HG03575 (cell line): ENCODE measurements around the gene SYNJ1.
"Not testable (repeated sequence)": the region's sequence is repeated elsewhere in the genome, so short reads cannot be mapped to it uniquely, and the experiment has no call there.

Experiments used
- ATAC-seq: cut with Tn5 transposase; IDR thresholded peaks from one replicate; pipeline ENCODE4 v1.9.1; 2021; ENCODE audit not compliant: unreplicated experiment, insufficient number of reproducible peaks, low FRiP score; ENCODE audit errors: extremely low read depth

The SYNJ1 gene

DNA sequence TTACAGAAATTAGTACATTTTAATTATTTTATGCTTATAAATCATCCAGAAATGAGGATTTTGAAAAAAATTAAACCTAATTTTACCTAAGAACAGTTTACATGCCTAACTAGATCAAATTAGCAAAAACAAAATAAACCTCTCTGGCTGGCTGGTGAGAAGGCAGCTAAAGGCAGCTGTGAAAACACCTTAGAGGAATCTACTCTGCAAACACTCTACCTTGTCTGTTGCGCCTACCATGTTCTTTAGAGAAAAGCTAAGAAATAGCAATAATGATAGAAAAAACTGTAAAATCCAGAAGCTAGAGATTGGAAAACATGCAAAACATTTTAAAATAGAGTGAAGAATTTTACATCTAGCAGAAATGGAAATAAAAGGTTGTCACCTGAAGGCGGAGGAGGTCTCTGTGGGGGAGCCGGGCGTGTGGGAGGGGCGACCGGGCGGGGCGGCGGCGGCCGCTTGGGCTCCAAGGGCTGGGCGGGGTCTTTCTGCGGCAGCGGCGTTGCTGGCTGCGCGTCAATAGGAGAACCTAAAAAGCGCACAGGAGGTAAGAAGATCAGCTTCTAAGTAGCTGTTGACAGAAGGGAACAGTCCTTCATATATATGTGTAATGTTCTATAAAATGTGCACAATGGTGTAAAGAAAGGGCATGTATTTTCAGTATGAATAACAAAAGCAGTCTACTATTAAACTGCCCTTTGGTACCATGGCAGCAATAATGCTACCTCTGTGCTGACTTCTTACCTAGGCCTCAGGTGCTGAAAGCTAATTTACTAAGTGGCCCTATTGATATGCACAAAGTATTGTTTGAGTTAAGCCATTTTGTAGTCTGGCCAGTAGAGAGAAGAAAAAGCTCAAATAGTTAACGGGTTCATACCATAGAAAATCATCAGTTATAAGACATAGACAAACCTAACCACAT is 82.3 kb downstream of the SYNJ1 start:
- ATAC-seq: no peak

DNA sequence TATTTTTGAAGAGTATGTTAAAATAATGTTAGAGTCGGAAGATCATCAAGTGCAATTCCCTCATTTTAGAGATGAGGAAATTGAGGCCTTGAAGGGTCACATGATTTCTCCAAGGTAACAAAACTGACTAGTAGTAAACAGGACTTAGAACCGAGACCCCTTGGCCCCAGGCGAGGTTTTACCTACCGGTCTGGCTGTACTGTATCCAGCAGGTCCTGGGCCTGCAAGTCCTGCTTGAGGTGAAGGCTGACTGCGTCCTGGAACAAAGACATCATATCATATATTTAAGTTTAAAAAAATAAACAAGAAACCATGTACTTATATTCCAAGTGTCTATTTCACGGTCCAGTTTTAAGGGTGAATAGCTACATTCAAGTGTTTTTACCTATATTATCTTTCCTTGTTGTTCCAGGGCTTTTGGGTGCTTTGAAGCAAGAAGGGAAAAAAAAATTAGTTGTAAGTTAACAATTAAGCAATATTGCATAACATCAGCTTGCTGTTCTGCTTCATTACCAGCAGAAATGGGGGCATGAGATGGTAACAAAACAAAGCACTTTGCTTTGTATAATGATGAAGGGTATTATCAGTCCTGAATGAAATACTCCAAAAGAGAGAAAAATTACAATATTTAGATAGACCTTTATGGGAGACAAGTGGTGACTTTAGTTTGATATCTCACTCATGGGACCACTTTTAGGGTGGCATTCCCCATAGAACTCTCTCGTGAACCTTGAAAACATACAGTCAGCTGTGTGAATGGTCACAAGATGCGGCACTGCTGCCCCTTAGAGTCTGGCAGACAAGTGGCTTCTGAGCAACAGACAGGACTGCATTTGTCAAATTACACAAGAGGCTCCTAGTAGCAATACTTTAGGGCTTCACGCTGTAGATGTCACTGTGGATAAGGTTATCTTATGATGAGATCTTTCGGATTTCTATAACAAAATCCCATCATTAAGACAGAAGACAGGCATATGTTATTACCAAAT is 85.8 kb downstream of the SYNJ1 start:
- no peak for ATAC-seq

GRCh38 chr21:32626621-32627196 is 101.1 kb downstream of the SYNJ1 start:
- ATAC-seq: no peak

- not testable (repeated sequence) for ATAC-seq
Observed at GRCh38 chr21:32618218-32618617, 109.6 kb downstream of the SYNJ1 start.

- no peak for ATAC-seq
Observed at GRCh38 chr21:32613436-32614043, 114.3 kb downstream of the SYNJ1 start.

DNA sequence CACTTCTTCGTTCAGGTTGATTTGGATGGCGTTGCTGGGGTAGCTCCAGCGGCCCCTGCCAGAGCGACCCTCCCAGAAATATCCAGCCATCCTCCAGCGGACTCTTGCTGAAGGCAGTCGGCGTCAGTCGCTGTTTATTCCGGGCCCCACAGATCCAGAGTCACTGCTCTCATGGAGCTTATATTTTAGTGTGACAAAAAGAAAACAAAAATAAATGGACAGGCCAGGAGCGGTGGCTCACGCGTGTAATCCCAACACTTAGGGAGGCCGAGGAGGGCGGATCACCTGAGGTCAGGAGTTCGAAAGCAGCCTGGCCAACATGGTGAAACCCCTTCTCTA is 114.8 kb downstream of the SYNJ1 start:
- no peak for ATAC-seq

GRCh38 chr21:32612075-32612998 is 115.5 kb downstream of the SYNJ1 start, which contains the start of gene CFAP298:
TSS of gene CFAP298 (minus strand) at chr21:32612377. CDS start at chr21:32612243, 134 bp downstream.
- ATAC-seq: peak; percentile 74

- no peak for ATAC-seq
Observed at GRCh38 chr21:32611471-32611997, 116.3 kb downstream of the SYNJ1 start.

- not testable (repeated sequence) for ATAC-seq
Observed at GRCh38 chr21:32610940-32611339, 116.9 kb downstream of the SYNJ1 start.

GRCh38 chr21:32608851-32609250 is 119.0 kb downstream of the SYNJ1 start:
- no peak for ATAC-seq

DNA sequence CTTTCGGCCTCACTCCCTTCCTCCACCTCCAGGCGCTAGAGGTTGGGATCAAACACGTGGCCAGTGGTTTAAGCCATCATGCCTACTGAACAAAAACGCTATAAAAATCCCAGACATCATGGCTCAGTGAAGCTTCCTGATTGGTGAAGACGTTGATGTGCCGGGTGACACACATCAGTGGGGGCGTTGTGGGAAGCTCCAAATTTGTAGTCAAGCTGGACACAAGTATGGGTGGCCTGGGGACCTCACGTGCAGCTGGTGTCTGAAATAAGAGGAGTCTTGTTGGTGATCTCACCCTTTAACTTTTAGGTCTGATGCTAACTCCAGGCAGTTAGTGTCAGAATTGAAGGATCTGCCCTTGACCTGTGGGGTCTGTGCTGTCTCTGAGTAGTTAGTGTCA is 122.3 kb downstream of the SYNJ1 start:
- ATAC-seq: no peak

DNA sequence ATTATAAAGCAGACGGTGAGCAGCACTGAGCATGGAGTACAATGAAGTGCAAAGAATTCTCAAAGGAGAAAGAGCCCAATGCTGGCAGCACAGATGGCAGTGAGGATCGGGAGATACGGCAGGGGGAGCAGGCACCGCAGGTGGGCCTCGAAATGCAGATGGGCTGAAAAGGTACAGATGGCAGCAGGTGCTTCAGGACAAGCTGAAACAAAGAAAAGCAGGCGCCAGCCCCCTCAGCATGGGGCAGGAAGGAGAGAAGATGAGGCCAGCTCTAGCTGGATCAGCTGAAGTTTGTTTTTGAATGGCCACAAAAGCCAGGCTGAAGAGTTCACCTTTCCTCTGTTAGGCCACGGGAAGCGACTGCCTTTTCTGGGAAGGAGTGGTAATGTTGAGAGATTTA is 123.3 kb downstream of the SYNJ1 start:
- ATAC-seq: no peak

DNA sequence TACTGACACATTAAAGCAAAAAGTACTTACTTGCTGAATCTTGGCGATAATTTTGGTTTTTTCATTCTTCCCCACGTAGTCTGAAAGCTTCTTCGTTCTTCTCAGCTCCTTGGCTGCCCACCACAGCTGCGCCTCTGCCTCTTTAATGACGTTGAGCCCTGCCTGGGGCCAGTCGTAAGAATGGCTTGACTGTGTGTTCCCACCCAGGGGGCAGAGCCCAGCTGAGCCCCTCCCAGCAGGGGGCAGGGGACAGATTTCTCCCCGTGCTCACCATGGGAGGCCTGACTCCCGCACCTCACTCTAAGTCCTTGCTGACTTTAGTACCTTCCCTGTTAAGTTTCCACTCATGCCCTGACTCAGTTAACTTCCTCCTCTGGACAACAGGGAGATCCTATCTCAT is 124.7 kb downstream of the SYNJ1 start:
- no peak for ATAC-seq

DNA sequence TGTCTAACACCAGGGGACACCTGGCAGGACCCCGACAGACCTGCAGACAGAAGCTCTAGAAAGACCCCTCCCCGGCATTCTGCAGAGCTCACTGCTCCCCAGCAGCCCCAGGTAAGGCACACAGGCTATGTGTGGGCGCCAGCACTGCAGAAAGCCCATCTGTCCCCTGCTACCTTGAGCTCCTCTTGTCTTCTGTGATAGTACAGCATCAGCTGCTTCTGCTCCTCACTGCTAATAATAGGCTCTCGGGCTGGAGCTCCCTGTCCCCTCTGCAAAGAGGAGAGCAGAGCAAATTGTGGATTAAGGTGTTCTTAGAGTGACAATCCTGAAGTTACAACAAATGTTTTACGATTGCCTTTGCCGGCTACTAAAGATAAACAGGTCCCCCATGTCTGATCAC is 125.7 kb downstream of the SYNJ1 start:
- no peak for ATAC-seq

- ATAC-seq: no peak
Observed at GRCh38 chr21:32599526-32599925, 128.3 kb downstream of the SYNJ1 start.

- ATAC-seq: no peak
Observed at GRCh38 chr21:32599091-32599490, 128.7 kb downstream of the SYNJ1 start.

DNA sequence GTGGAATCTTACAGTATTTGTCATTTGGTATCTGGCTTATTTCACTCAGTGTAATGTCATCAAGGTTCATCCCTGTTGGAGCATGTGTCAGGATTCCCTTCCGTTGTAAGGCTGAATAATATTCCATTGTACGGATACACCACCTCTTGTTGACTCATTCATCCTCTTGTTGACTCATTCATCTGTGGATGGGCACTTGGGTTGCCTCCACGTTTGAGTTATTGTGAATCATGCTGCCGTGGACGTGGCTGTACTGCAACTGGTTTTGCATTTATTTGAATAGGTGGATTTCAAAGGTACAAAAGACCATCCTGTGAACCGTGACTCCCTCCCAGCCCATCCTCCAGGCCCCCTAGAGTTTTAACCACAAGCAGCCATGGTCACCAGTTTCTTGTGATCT is 130.6 kb downstream of the SYNJ1 start:
- no peak for ATAC-seq

- no peak for ATAC-seq
Observed at GRCh38 chr21:32595431-32595830, 132.4 kb downstream of the SYNJ1 start.
